NCI-H187 treated with DMSO at 0.1 percent for 48 hours (cell line): ENCODE measurements around the gene CASK.
"Not testable (repeated sequence)": the region's sequence is repeated elsewhere in the genome, so short reads cannot be mapped to it uniquely, and the experiment has no call there.

ENCODE experiments used
- DNase-seq: peaks from one replicate; lab custom pipeline; 2025; lab: John Stamatoyannopoulos, UW

Gene CASK

GRCh38 chrX:41688835-41689234 is 234.5 kb downstream of the CASK start, which contains the start of gene GPR34:
Gene GPR34, plus strand, starts transcription at chrX:41688973. Its CDS starts 6,661 bp downstream, at chrX:41695634.
- no peak for DNase-seq

GRCh38 chrX:41688156-41688555 is 235.2 kb downstream of the CASK start:
- no peak for DNase-seq

- DNase-seq: no peak
Observed at GRCh38 chrX:41686788-41687187, 236.6 kb downstream of the CASK start.

GRCh38 chrX:41684940-41685339 is 238.4 kb downstream of the CASK start:
- DNase-seq: no peak

- DNase-seq: no peak
Observed at GRCh38 chrX:41684138-41684537, 239.2 kb downstream of the CASK start.

GRCh38 chrX:41677183-41678060 is 245.9 kb downstream of the CASK start:
- no peak for DNase-seq

- DNase-seq: not testable (repeated sequence)
Observed at GRCh38 chrX:41676361-41676760, 247.0 kb downstream of the CASK start.

GRCh38 chrX:41672643-41673042 is 250.7 kb downstream of the CASK start:
- DNase-seq: no peak

GRCh38 chrX:41671082-41671481 is 252.3 kb downstream of the CASK start:
- DNase-seq: no peak

- no peak for DNase-seq
Observed at GRCh38 chrX:41670112-41670511, 253.2 kb downstream of the CASK start.

GRCh38 chrX:41667631-41668030 is 255.7 kb downstream of the CASK start:
- no peak for DNase-seq

GRCh38 chrX:41666251-41666650 is 257.1 kb downstream of the CASK start:
- DNase-seq: no peak

- no peak for DNase-seq
Observed at GRCh38 chrX:41665686-41666085, 257.7 kb downstream of the CASK start.

GRCh38 chrX:41664908-41665307 is 258.4 kb downstream of the CASK start:
- no peak for DNase-seq

- DNase-seq: no peak
Observed at GRCh38 chrX:41664375-41664901, 258.9 kb downstream of the CASK start.

- DNase-seq: no peak
Observed at GRCh38 chrX:41661366-41662095, 261.8 kb downstream of the CASK start.

GRCh38 chrX:41655631-41656030 is 267.7 kb downstream of the CASK start:
- DNase-seq: no peak

- DNase-seq: no peak
Observed at GRCh38 chrX:41655101-41655500, 268.3 kb downstream of the CASK start.

GRCh38 chrX:41653125-41653524 is 270.2 kb downstream of the CASK start:
- no peak for DNase-seq

- DNase-seq: not testable (repeated sequence)
Observed at GRCh38 chrX:41646201-41646600, 277.2 kb downstream of the CASK start.

GRCh38 chrX:41634284-41634683 is 289.1 kb downstream of the CASK start:
- DNase-seq: no peak

GRCh38 chrX:41630091-41630490 is 293.3 kb downstream of the CASK start:
- no peak for DNase-seq

GRCh38 chrX:41629539-41629938 is 293.8 kb downstream of the CASK start:
- DNase-seq: no peak
